ENCODE results near the gene STARD4. TPM values are rescaled to one million over a fixed set of nuclear protein-coding genes. Genes with fewer than 3 reads are reported as not detected.

The STARD4 gene
- total RNA-seq, 1 donor from 2014 or later: 48.6 TPM

DNA sequence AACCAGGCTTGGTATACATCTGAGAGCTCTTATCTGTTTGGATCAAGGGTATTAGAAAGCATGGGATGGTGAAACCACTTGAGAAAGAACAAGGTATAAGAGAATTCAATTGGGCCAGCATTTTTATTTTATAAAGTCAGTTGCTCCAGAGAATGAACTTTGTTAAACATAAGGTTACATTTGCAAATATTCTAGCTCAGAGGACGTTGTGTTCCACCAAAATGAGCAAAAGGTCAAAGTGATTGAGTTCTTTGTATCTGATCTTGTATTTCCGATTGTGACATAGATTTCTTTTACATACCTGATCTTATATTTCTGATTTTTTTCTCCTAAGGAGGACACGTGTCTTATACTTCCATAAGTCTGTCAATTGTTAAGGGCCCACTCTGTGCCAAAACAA is 8.6 kb upstream of the STARD4 start:
- Histone ChIP-seq H3K27me3 (no peaks in the 10 kb centered on the region), H3K4me1 (no peaks in the 10 kb centered on the region), H3K27ac (no peak overlapping the region), H3K9me3 (no peaks in the 10 kb centered on the region), H3K4me3 (no peak overlapping the region), H3K36me3 (no peaks in the 10 kb centered on the region)
- intact Hi-C loops (cut with DNase I): no loop called here
- TF ChIP-seq, protein P1, sequence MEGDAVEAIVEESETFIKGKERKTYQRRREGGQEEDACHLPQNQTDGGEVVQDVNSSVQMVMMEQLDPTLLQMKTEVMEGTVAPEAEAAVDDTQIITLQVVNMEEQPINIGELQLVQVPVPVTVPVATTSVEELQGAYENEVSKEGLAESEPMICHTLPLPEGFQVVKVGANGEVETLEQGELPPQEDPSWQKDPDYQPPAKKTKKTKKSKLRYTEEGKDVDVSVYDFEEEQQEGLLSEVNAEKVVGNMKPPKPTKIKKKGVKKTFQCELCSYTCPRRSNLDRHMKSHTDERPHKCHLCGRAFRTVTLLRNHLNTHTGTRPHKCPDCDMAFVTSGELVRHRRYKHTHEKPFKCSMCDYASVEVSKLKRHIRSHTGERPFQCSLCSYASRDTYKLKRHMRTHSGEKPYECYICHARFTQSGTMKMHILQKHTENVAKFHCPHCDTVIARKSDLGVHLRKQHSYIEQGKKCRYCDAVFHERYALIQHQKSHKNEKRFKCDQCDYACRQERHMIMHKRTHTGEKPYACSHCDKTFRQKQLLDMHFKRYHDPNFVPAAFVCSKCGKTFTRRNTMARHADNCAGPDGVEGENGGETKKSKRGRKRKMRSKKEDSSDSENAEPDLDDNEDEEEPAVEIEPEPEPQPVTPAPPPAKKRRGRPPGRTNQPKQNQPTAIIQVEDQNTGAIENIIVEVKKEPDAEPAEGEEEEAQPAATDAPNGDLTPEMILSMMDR (IDR thresholded peaks at IDR 0.05): no peak
- no peak for ATAC-seq
- no peak for DNase-seq

DNA sequence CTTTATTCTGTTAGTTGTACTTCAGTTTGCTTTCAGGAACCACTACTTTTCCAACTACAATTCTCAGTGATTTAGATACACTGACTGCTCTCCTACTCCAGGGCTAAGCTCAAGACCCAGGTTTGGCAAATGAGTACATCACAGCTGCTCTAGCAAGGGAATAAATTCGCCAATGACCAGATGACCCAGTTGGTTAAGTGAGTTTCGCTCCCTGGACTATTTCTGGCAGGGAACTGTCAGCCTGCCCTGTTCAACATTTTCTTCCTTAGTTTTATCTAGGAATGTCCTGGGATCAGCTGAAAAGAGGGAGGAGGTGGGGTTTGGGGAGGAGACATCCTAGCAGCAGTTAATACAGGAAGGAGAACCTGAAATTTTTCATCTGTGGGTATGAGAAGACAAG is 6.4 kb upstream of the STARD4 start:
- DNase-seq (no peak), ATAC-seq (no peak)
- Histone ChIP-seq H3K4me3 (no peak overlapping the region), H3K4me1 (no peaks in the 10 kb centered on the region), H3K27ac (no peak overlapping the region), H3K36me3 (no peaks in the 10 kb centered on the region), H3K27me3 (no peaks in the 10 kb centered on the region), H3K9me3 (no peaks in the 10 kb centered on the region)
- TF ChIP-seq, protein P1 (IDR thresholded peaks at IDR 0.05): no peak
- intact Hi-C loops (cut with DNase I): no loop called here

DNA sequence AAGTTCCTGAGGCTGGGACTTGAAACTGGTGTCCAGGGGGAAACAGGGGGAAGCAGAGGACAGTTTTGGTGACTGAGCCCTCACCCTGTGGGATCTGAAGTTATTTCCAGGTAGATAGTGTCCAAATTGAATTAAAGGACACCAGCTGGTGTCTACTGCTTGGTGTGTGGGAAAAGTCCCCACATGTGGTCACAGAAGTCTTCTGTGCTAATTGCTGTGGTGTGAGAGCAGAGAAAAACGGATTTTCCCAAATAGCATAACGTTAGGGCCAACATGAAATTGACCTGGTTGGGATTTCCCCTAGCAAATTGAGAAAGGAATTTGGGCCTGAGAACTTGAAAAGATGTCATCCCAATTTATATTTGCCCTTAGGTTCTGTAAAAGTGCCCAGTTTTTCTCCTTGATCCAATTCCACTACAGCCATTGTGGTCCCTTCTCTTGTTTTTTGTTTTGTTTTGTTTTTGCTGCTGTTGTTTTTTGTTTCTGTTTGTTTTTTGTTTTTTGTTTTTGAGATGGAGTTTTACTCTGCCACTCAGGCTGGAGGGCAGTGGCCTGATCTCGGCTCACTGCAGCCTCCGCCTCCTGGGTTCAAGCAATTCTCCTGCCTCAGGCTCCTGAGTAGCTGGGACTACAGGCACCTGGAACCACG is 5.6 kb upstream of the STARD4 start:
- intact Hi-C loops (cut with DNase I): no loop called here
- no peaks in the 10 kb centered on the region for H3K36me3 ChIP-seq
- H3K9me3 ChIP-seq: no peaks in the 10 kb centered on the region
- no peaks in the 10 kb centered on the region for H3K4me1 ChIP-seq
- DNase-seq: no peak
- no peak for ATAC-seq
- no peaks in the 10 kb centered on the region for H3K27me3 ChIP-seq
- no peak overlapping the region for H3K27ac ChIP-seq
- TF ChIP-seq, protein P1 (IDR thresholded peaks at IDR 0.05): no peak
- no peak overlapping the region for H3K4me3 ChIP-seq

DNA sequence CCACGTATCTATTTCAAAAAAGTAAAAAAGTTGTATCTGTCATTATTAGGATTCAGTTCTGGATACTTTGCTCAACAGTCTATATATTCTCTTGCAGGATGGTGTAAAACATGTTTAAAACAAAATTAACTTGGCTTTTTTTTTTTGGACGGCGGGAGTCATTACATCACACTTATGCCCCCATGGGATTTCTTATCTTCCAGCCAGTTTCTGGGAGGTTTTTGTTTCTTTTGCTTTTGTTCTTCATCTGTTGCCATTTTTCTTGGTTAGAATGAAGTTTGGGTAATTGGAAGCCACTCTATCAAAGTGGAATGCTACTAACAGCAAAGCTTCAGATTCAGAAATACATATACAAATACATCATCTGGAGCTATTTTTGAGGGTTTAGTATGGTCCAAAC is 1.8 kb upstream of the STARD4 start:
- TF ChIP-seq, protein P1 (IDR thresholded peaks at IDR 0.05): no peak
- no peaks in the 10 kb centered on the region for H3K27me3 ChIP-seq
- ATAC-seq (no peak), DNase-seq (no peak)
- intact Hi-C loops (cut with DNase I): no loop called here
- H3K9me3 ChIP-seq: no peaks in the 10 kb centered on the region
- H3K4me3 ChIP-seq: no peak overlapping the region
- peaks cover 16% of the 10 kb centered on the region for H3K4me1 ChIP-seq
- no peaks in the 10 kb centered on the region for H3K36me3 ChIP-seq
- H3K27ac ChIP-seq: peak overlapping the region; percentile 90

DNA sequence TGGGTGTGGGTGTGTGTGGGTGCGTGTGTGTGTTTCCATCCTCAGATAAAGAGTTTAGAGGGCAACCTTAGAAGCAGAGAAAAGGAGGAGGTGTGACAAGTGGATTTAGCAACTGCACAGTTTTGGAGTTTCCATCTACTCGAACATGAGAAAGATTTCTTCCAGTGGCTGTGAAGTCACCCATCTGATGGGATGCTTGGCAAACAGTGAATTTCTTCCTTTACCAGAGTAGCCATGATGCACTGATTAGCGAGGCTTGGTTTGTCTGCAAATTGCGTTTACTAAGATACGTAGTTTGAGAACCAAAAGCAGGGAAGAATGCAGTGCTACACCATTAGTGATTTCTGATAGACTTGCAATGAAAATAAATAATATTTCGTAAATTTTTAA is 791 bp upstream of the STARD4 start:
- H3K9me3 ChIP-seq: no peaks in the 10 kb centered on the region
- peak overlapping the region; percentile 89 for H3K4me3 ChIP-seq
- no peak for DNase-seq
- intact Hi-C loops (cut with DNase I): no loop called here
- H3K36me3 ChIP-seq: no peaks in the 10 kb centered on the region
- TF ChIP-seq, protein P1 (IDR thresholded peaks at IDR 0.05): no peak
- H3K27me3 ChIP-seq: no peaks in the 10 kb centered on the region
- H3K4me1 ChIP-seq: peaks cover 24% of the 10 kb centered on the region
- H3K27ac ChIP-seq: peak overlapping the region; percentile 90
- no peak for ATAC-seq
